PC-3 (cell line): Measurements from ENCODE around the gene KLHDC8B.

Experiments used
- CTCF ChIP-seq: fragments of 300-600 bp; sonication (generic); conservative IDR thresholded peaks from 2 replicates; pipeline ENCODE4 v1.5.1; 2017; ENCODE audit warnings: antibody characterized with exemption, low read depth, mild to moderate bottlenecking, low read length
- EZH2 ChIP-seq: fragments of 300-600 bp; sonication (generic); IDR thresholded peaks from one replicate; pipeline ENCODE4 v1.6.1; 2017; ENCODE audit warnings: antibody characterized with exemption, mild to moderate bottlenecking, low read length; ENCODE audit not compliant: unreplicated experiment

DNA sequence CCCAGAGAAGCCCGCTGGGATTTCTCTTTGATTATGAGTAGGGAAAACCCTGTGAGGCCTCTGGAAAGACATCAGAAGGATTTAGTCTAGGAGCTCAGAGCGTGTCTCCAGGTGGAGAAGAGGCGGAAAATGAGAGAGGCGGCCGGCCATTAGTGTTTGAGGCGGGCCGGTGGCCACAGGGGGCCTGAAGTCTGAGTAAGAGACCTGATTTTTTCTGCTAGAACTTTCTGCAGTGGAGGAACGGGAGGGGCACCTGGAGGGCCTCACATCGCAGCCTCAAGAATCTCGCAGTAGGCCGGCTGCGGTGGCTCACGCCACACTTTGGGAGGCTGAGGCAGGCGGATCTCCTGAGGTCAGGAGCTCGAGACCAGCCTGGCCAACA is 28.5 kb downstream of the KLHDC8B start:
- TF ChIP-seq CTCF (no peak), EZH2 (no peak)
